ENCODE results near the gene FFAR1.

- TF ChIP-seq CTCF (IDR thresholded peaks at IDR 0.05) (no peak), EP300 (IDR thresholded peaks at IDR 0.05; ENCODE audit: low read depth) (no peak), POLR2A (IDR thresholded peaks at IDR 0.05) (no peak), POLR2AphosphoS5 (IDR thresholded peaks at IDR 0.05) (no peak)
These were observed 34.2 kb downstream of the FFAR1 start for GRCh38 chr19:35381926-35382325.

All from transverse colon (tissue), 4 donors.